Uterus (tissue), 4 donors: ENCODE data around the gene PLPP6. TPM values are rescaled to one million over a fixed set of nuclear protein-coding genes. Genes with fewer than 3 reads are reported as not detected.
A peak's percentile ranks its signal among the peaks of the same experiment; 100 is the strongest.

Source experiments
- DNase-seq, 2 donors: peaks; one replicate each; pipeline ENCODE4 v3.0.0-alpha.2; 2019 to 2020
- H3K27ac ChIP-seq, 2 donors: fragments of 200-600 bp; sonication (generic); 1 replicate in 1 of 2; 2 replicates in 1 of 2; pipeline ENCODE4 v1.5.1; 2016 to 2018
- H3K27me3 ChIP-seq, 2 donors: fragments of 200-600 bp; sonication (generic); one replicate each; pipeline ENCODE4 v1.5.1; 2018 to 2019; ENCODE audit warnings: control low read depth in 1 of 2
- H3K36me3 ChIP-seq, 2 donors: fragments of 200-600 bp; sonication (generic); one replicate each; pipeline ENCODE4 v1.5.1; 2019; ENCODE audit warnings: control low read depth in 1 of 2
- H3K4me1 ChIP-seq, 2 donors: fragments of 200-600 bp; sonication (generic); one replicate each; pipeline ENCODE4 v1.5.1; 2018 to 2019; ENCODE audit warnings: control low read depth in 1 of 2
- H3K4me3 ChIP-seq, 2 donors: fragments of 200-600 bp; sonication (generic); 1 replicate in 1 of 2; 2 replicates in 1 of 2; pipeline ENCODE4 v1.5.1; 2018 to 2019; ENCODE audit warnings: mild to moderate bottlenecking in 1 of 2
- H3K9me3 ChIP-seq, 2 donors: fragments of 200-600 bp; sonication (generic); one replicate each; pipeline ENCODE4 v1.5.1; 2019; ENCODE audit warnings: control low read depth in 1 of 2
- CTCF ChIP-seq, 4 experiments: fragments of 200-600 bp in 2 of 4; fragments of 450-650 bp in 2 of 4; sonication (generic) in 2 of 4; IDR thresholded peaks; one replicate each; pipeline ENCODE4 v1.5.1; 2016 to 2019; ENCODE audit warnings: antibody characterized with exemption in 4 of 4, mild to moderate bottlenecking in 2 of 4, moderate library complexity in 1 of 4
- POLR2A ChIP-seq, 2 donors: fragments of 450-650 bp; IDR thresholded peaks; one replicate each; pipeline ENCODE4 v1.6.1; 2016; ENCODE audit warnings: antibody characterized with exemption in 2 of 2, mild to moderate bottlenecking in 1 of 2, moderate library complexity in 1 of 2
- intact Hi-C: fragments of 100-400 bp; cut with DNase I; formaldehyde crosslinking; loops from one replicate; pipeline ENCODE4 v1.15.1; 2023; ENCODE audit warnings: low total_unique reads
- total RNA-seq, 4 donors: library from RNA; depleted of rRNA in 3 of 4; stranded (reverse); fragments of >200 nt in 3 of 4; gene quantifications; one replicate each; pipeline versions ENCODE4 v1.1.0 to v1.2.4, GENCODE V29; 2014 to 2023
- donor health status: DM: yes; HTN: yes; CAD: no.

The PLPP6 gene
- total RNA-seq, 4 donors from 2014 or later, result 5.6 to 8.3 (median 7.2) TPM

DNA sequence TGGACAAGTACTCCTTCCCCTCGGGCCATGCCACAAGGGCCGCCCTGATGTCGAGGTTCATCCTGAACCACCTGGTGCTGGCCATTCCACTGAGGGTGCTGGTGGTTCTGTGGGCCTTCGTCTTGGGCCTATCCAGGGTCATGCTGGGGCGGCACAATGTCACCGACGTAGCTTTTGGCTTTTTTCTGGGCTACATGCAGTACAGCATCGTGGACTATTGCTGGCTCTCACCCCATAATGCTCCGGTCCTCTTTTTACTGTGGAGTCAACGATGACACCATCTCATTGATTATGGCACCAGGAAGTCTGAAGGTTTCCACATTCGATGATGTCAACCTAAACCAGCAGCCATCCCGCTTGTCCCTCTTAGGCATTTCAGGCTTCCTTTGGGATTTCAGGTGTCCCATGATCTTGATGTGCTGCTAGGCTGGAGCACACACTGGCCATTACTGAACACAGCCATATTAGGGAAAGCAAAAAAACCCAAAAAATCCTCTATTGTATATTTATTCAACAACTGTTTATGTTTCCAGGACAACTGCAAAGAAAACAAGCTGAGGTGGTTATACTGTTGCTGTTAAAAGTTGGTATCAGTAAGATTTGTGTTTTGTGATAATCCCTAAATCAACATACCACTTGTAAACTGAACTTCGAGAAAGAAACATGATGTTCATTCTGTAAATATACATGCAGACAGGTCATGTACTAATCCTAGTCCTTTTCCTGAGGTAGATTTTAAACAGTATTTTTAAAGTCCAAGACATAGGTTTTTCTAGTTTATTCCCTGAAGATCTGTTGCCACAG lies 1.1 kb downstream of the PLPP6 start:
- H3K36me3 ChIP-seq, result no peaks in the 10 kb centered on the region
- no peaks in the 10 kb centered on the region for H3K27me3 ChIP-seq
- peak overlapping the region; percentile 49 to 85 for H3K4me3 ChIP-seq
- DNase-seq, result no peak
- intact Hi-C loops, result no loop called here
- peak overlapping the region; percentile 68 to 86 for H3K27ac ChIP-seq
- TF ChIP-seq POLR2A (IDR thresholded peaks at IDR 0.05), result no peak
- TF ChIP-seq CTCF (IDR thresholded peaks at IDR 0.05), result no peak
- no peaks in the 10 kb centered on the region for H3K4me1 ChIP-seq
- no peaks in the 10 kb centered on the region for H3K9me3 ChIP-seq

DNA sequence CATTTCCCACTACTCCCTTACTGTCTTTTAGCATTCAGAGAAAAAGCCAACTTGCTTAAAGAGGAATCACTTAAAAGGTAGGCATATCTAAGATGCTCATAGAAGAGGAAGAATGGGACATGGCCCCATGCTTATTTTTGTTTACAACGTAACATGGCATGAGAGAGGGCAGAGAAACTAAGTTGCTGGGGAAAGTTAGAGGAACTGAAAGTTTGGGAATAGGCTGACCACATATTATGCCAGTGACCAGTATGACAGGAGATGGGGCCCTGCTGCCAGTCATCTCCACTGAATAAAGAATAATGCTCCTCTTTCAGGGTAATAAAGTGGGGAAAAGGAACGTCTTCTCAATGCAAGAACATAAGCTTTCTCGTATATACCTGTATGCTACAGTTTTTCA lies 1.9 kb downstream of the PLPP6 start:
- peak overlapping the region in 1 of 2 donors; percentile 5 for H3K4me3 ChIP-seq
- no peaks in the 10 kb centered on the region for H3K4me1 ChIP-seq
- TF ChIP-seq POLR2A (IDR thresholded peaks at IDR 0.05) (no peak), CTCF (IDR thresholded peaks at IDR 0.05) (no peak)
- H3K27ac ChIP-seq, result peak overlapping the region in 1 of 2 donors; percentile 19
- H3K36me3 ChIP-seq, result no peaks in the 10 kb centered on the region
- intact Hi-C loops, result no loop called here
- no peak for DNase-seq
- no peaks in the 10 kb centered on the region for H3K9me3 ChIP-seq
- H3K27me3 ChIP-seq, result no peaks in the 10 kb centered on the region

GRCh38 chr9:4665357-4665756 lies 3.3 kb downstream of the PLPP6 start:
- H3K27ac ChIP-seq, result peak overlapping the region; percentile 61 to 70
- H3K27me3 ChIP-seq, result no peaks in the 10 kb centered on the region
- no peaks in the 10 kb centered on the region for H3K4me1 ChIP-seq
- no peaks in the 10 kb centered on the region for H3K9me3 ChIP-seq
- H3K4me3 ChIP-seq, result peak overlapping the region in 1 of 2 donors; percentile 42
- intact Hi-C loops, result no loop called here
- no peak for TF ChIP-seq CTCF (IDR thresholded peaks at IDR 0.05)
- no peak for TF ChIP-seq POLR2A (IDR thresholded peaks at IDR 0.05)
- H3K36me3 ChIP-seq, result no peaks in the 10 kb centered on the region
- no peak for DNase-seq

- H3K27me3 ChIP-seq, result no peaks in the 10 kb centered on the region
- H3K9me3 ChIP-seq, result no peaks in the 10 kb centered on the region
- H3K27ac ChIP-seq, result peak within 1 kb of the TSS; percentile 61 to 70
- peak; percentile 28 to 34 for TF ChIP-seq POLR2A (IDR thresholded peaks at IDR 0.05)
- peak in 1 of 4 experiments; percentile 6 for TF ChIP-seq CTCF (IDR thresholded peaks at IDR 0.05)
- H3K36me3 ChIP-seq, result no peaks in the 10 kb centered on the region
- intact Hi-C loops, result no loop called here
- peak within 1 kb of the TSS; percentile 12 to 42 for H3K4me3 ChIP-seq
- H3K4me1 ChIP-seq, result no peaks in the 10 kb centered on the region
- DNase-seq, result peak; percentile 69 to 73
Observed at GRCh38 chr9:4666042-4666699, 4.1 kb downstream of the PLPP6 start, which contains the start of gene SPATA6L. TSS of gene SPATA6L (minus strand) at chr9:4666480. CDS start at chr9:4666250, 230 bp downstream.

- Histone ChIP-seq H3K27ac (no peak overlapping the region), H3K4me1 (no peaks in the 10 kb centered on the region), H3K9me3 (no peaks in the 10 kb centered on the region), H3K4me3 (no peak overlapping the region), H3K36me3 (no peaks in the 10 kb centered on the region), H3K27me3 (no peaks in the 10 kb centered on the region)
- no peak for TF ChIP-seq POLR2A (IDR thresholded peaks at IDR 0.05)
- TF ChIP-seq CTCF (IDR thresholded peaks at IDR 0.05), result no peak
- intact Hi-C loops, result no loop called here
- DNase-seq, result no peak
Observed at GRCh38 chr9:4667681-4668080, 5.6 kb downstream of the PLPP6 start.
